Non-pigmented ciliary epithelial cell (primary cell): Measurements from ENCODE around the gene GPR156.

Experiments used
- DNase-seq: peaks from one replicate; pipeline ENCODE4 v3.0.0-alpha.2; 2010; ENCODE audit warnings: low read depth

Gene GPR156

GRCh38 chr3:120119846-120120510 is 165.0 kb downstream of the GPR156 start:
- DNase-seq = no peak
